ENCODE measurements around the gene OGN.

GRCh38 chr9:92439921-92440750, 35.8 kb upstream of the OGN start:
- no peak for TF ChIP-seq EZH2 (IDR thresholded peaks at IDR 0.05; ENCODE audit: low read length)
- TF ChIP-seq CTCF (optimal IDR thresholded peaks at IDR 0.05 in 1 of 3, IDR thresholded peaks at IDR 0.05 in 1 of 3, conservative IDR thresholded peaks at IDR 0.05 in 1 of 3; ENCODE audit: extremely low read depth in 1 of 3, insufficient read depth in 2 of 3, low read length in 3 of 3), result no peak
